Measurements from ENCODE around the gene TECPR2. TPM values are rescaled to one million over a fixed set of nuclear protein-coding genes. Genes with fewer than 3 reads are reported as not detected.
A peak's percentile ranks its signal among the peaks of the same experiment; 100 is the strongest.

The TECPR2 gene
- total RNA-seq, 1 experiment from 2014 or later: 12.2 TPM

DNA sequence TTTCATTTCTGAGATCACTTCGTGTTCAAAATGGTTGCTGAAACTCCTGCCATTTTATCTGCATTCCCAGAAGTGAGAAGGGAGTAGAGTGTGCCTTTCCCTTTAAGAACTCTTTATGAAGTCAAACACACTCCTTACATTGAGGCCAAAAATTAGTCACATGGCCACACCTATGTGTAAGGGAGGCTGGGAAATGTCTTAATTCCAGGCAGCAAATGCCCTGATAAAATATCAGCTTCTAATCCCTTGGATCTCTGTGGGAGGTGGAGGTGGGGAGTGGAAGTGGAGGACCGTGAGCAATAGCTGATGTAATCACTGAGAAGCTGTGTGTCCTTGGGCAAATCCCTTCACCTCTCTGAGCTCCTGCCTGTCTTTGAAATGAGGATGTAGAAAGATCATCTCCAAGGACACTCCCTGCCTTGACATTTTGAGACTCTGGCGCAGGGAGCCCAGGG, 169.5 kb downstream of the TECPR2 start:
- no peak overlapping the region for H3K4me3 ChIP-seq (replicated peaks in 1 of 2; ENCODE audit: low read depth in 1 of 2, low read length in 2 of 2)
- no peaks in the 10 kb centered on the region for H3K79me2 ChIP-seq (ENCODE audit: insufficient read depth, low read length)
- DNase-seq (ENCODE audit: low read depth, low spot score) (no peak), ATAC-seq (0 out of 2 replicates have a peak, but pooled peaks have one; percentile 3)
- peak overlapping the region; percentile 34 for H2AFZ ChIP-seq (ENCODE audit: low read depth, low read length, poor library complexity, severe bottlenecking)
- no peak overlapping the region for H3K27ac ChIP-seq (ENCODE audit: low read depth, low read length)
- no TSS peak for BruUV-seq (replicated peaks)
- ChIA-PET RAD21 (ENCODE audit: low non-redundant PET in 1 of 2, low total read pairs in 2 of 2, uncharacterized antibody in 2 of 2, unreplicated experiment in 2 of 2) (no interaction called here), POLR2A (no interaction called here), CTCF (no interaction called here)
- H3K4me1 ChIP-seq (ENCODE audit: control insufficient read depth in 1 of 2, insufficient read depth in 2 of 2, low read length in 2 of 2): peaks cover 17 to 37% of the 10 kb centered on the region in 2 experiments
- H3K4me2 ChIP-seq (ENCODE audit: low read length): peak overlapping the region; percentile 18
- no peaks in the 10 kb centered on the region for H3K36me3 ChIP-seq (ENCODE audit: control insufficient read depth in 1 of 2, insufficient read depth in 2 of 2, low read length in 2 of 2)
- no peak overlapping the region for H3K9ac ChIP-seq (ENCODE audit: low read length)
- H3K9me3 ChIP-seq (ENCODE audit: control insufficient read depth in 1 of 2, insufficient read depth in 1 of 2, low read depth in 1 of 2, low read length in 2 of 2): no peaks in the 10 kb centered on the region
- TF ChIP-seq ZNF274 (IDR thresholded peaks at IDR 0.05; ENCODE audit: low read depth, low read length): no peak
- TF ChIP-seq SP1 (IDR thresholded peaks at IDR 0.05; ENCODE audit: low read depth): no peak
- TF ChIP-seq POLR2AphosphoS5 (IDR thresholded peaks at IDR 0.05; ENCODE audit: low read depth, low read length): no peak
- no peak for TF ChIP-seq POLR2A (IDR thresholded peaks at IDR 0.05; ENCODE audit: borderline replicate concordance, extremely low read depth, insufficient read depth, insufficient read length)
- no peak for TF ChIP-seq SIN3A (IDR thresholded peaks at IDR 0.05; ENCODE audit: low read depth)
- TF ChIP-seq ZBTB33 (IDR thresholded peaks at IDR 0.05; ENCODE audit: extremely low read depth, insufficient replicate concordance, low read length): no peak
- TF ChIP-seq CEBPB (IDR thresholded peaks at IDR 0.05; ENCODE audit: low read depth): no peak
- no peak for TF ChIP-seq RAD21 (IDR thresholded peaks at IDR 0.05; ENCODE audit: low read depth)
- TF ChIP-seq EZH2phosphoT487 (IDR thresholded peaks at IDR 0.05; ENCODE audit: borderline replicate concordance): no peak
- no peak for TF ChIP-seq JUND (IDR thresholded peaks at IDR 0.05)
- TF ChIP-seq ZFX (IDR thresholded peaks at IDR 0.05): no peak
- TF ChIP-seq CBX3 (IDR thresholded peaks at IDR 0.05; ENCODE audit: low read depth): no peak
- no peak for TF ChIP-seq EZH2 (IDR thresholded peaks at IDR 0.05)
- H4K20me1 ChIP-seq (ENCODE audit: insufficient read depth): no peaks in the 10 kb centered on the region
- intact Hi-C loops (cut with micrococcal nuclease): no loop called here
- H3K9me2 ChIP-seq (ENCODE audit: insufficient read depth): no peaks in the 10 kb centered on the region
- H3K27me3 ChIP-seq (ENCODE audit: insufficient read depth, low read length): no peaks in the 10 kb centered on the region
